Measurements from ENCODE around the gene TCF23. TPM values are rescaled to one million over a fixed set of nuclear protein-coding genes. Genes with fewer than 3 reads are reported as not detected.

TCF23 gene
- total RNA-seq (under 1 TPM in 8 of 10 donors, not detected in 2; 0.05 to 0.21 (median 0.08) TPM), polyA plus RNA-seq (under 1 TPM; 0.07 to 0.09 TPM)
- long read RNA-seq, donor 1: 0 reads
- long read RNA-seq, donor 2: 0 reads
- long read RNA-seq, donor 3: 0 reads

- whole genome bisulfite sequencing, 2 donors: 55 to 59% methylated on average over 12 of the region's 12 CpGs
- no peak for TF ChIP-seq CTCF (IDR thresholded peaks at IDR 0.05)
- DNase-seq (no peak), ATAC-seq (peak in 4 of 8 donors; percentile 24 to 63 (median 33))
- H3K9me3 ChIP-seq: no peaks in the 10 kb centered on the region
- no peak within 1 kb of the TSS for H3K27ac ChIP-seq
- H3K4me1 ChIP-seq: no peaks in the 10 kb centered on the region
- H3K27me3 ChIP-seq: peaks cover 0 to 12% (median 0%) of the 10 kb centered on the region in 7 donors
- intact Hi-C loops (cut with DNase I): no loop called here
- no peak within 1 kb of the TSS for H3K4me3 ChIP-seq
- H3K36me3 ChIP-seq: no peaks in the 10 kb centered on the region
Observed at GRCh38 chr2:27148801-27149439, at the start of gene TCF23. Gene TCF23, plus strand, starts transcription at chr2:27149004. Its CDS starts 130 bp downstream, at chr2:27149134.

- H3K36me3 ChIP-seq: peaks cover 0 to 5% (median 0%) of the 10 kb centered on the region in 9 donors
- 92 to 96% methylated on average over 19 of the region's 19 CpGs for WGBS, 2 donors
- no peak for ATAC-seq
- H3K27ac ChIP-seq: no peak overlapping the region
- H3K4me1 ChIP-seq: peaks cover 0 to 14% (median 12%) of the 10 kb centered on the region in 9 donors
- intact Hi-C loops (cut with DNase I): loop anchor here (2.0 to 10.0 kb wide), 10 partner anchors 33 to 205 kb away; partner anchors contain the start of genes TRIM54 (in 3 of the 10), UCN (in 2 of the 10) and PREB (in 1 of the 10)
- H3K4me3 ChIP-seq: no peak overlapping the region
- no peak for DNase-seq
- H3K9me3 ChIP-seq: no peaks in the 10 kb centered on the region
- H3K27me3 ChIP-seq: peaks cover 0 to 7% (median 0%) of the 10 kb centered on the region in 7 donors
- TF ChIP-seq CTCF (IDR thresholded peaks at IDR 0.05): no peak
Observed at GRCh38 chr2:27099334-27099955, 49.4 kb upstream of the TCF23 start.

- no peak for DNase-seq
- 89% methylated on average over 10 of the region's 10 CpGs for WGBS, 2 donors
- H3K27me3 ChIP-seq: peaks cover 0 to 10% (median 0%) of the 10 kb centered on the region in 7 donors
- H3K27ac ChIP-seq: no peak overlapping the region
- TF ChIP-seq CTCF (IDR thresholded peaks at IDR 0.05): no peak
- no peaks in the 10 kb centered on the region for H3K9me3 ChIP-seq
- ATAC-seq: no peak
- intact Hi-C loops (cut with DNase I): loop anchor here in 1 of 10 donors (10.0 kb wide), 1 partner anchor 195 kb away; no protein-coding TSS in a partner anchor
- peaks cover 0 to 5% (median 0%) of the 10 kb centered on the region in 9 donors for H3K36me3 ChIP-seq
- H3K4me1 ChIP-seq: peaks cover 0 to 14% (median 12%) of the 10 kb centered on the region in 9 donors
- H3K4me3 ChIP-seq: no peak overlapping the region
Observed at GRCh38 chr2:27100036-27100435, 48.8 kb upstream of the TCF23 start.

GRCh38 chr2:27102329-27102728 lies 46.5 kb upstream of the TCF23 start:
- Histone ChIP-seq H3K4me3 (no peak overlapping the region), H3K36me3 (peaks cover 0 to 5% (median 0%) of the 10 kb centered on the region in 9 donors), H3K27me3 (peaks cover 0 to 20% (median 2%) of the 10 kb centered on the region in 7 donors), H3K4me1 (no peaks in the 10 kb centered on the region), H3K27ac (no peak overlapping the region), H3K9me3 (no peaks in the 10 kb centered on the region)
- DNase-seq (no peak), ATAC-seq (no peak)
- intact Hi-C loops (cut with DNase I): loop anchor here in 1 of 10 donors (10.0 kb wide), 1 partner anchor 192 kb away; no protein-coding TSS in a partner anchor
- TF ChIP-seq CTCF (IDR thresholded peaks at IDR 0.05): no peak
- WGBS, 2 donors: 71 to 79% methylated on average over 5 of the region's 5 CpGs
